HG03439 (cell line): Measurements from ENCODE around the gene FPGS.

Source experiments
- ATAC-seq: cut with Tn5 transposase; IDR thresholded peaks from one replicate; pipeline ENCODE4 v1.9.1; 2021; ENCODE audit warnings: mild to moderate bottlenecking, moderate library complexity; ENCODE audit not compliant: unreplicated experiment

FPGS gene

DNA sequence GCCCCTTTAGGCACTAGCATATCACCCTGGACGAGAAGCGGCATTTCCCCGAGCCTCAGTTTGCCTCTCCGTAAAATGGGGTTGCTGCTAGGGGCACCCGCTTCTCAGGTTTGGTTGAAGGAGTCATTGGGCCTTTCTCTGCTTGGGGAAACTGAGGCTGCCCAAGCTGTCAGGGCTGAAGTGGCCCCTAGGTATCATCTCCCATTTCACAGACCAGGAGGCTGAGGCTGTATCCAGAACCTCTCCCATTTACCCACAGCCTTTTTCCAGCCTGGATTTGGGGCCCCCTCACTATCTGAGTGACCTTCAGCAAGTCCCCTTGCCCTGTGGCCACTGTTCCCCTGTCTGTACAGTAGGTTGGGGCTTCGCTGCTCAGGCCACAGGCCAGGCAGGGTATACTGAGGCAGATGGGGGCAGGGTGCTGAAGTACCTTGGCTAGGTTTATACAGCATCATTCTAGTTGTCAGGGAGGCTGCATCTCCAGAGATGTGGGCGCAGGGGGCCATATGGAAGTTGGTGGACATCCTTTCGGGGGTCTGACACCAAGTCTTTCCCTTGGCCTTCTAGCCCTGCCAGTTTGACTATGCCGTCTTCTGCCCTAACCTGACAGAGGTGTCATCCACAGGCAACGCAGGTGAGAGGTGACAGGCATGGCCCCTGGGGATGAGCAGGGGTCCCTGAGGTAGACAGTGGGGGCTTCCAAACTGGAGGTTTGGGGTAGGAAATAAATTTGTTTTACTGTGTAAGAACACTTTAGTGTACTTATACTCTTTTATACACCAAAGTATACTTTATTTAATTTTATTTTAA, 7.9 kb downstream of the FPGS start:
- no peak for ATAC-seq

GRCh38 chr9:127812011-127812410, 9.3 kb downstream of the FPGS start:
- no peak for ATAC-seq

- ATAC-seq = no peak
These were observed 10.4 kb downstream of the FPGS start for GRCh38 chr9:127812936-127813675.

- ATAC-seq = no peak
These were observed 11.1 kb downstream of the FPGS start for GRCh38 chr9:127813686-127814226.

DNA sequence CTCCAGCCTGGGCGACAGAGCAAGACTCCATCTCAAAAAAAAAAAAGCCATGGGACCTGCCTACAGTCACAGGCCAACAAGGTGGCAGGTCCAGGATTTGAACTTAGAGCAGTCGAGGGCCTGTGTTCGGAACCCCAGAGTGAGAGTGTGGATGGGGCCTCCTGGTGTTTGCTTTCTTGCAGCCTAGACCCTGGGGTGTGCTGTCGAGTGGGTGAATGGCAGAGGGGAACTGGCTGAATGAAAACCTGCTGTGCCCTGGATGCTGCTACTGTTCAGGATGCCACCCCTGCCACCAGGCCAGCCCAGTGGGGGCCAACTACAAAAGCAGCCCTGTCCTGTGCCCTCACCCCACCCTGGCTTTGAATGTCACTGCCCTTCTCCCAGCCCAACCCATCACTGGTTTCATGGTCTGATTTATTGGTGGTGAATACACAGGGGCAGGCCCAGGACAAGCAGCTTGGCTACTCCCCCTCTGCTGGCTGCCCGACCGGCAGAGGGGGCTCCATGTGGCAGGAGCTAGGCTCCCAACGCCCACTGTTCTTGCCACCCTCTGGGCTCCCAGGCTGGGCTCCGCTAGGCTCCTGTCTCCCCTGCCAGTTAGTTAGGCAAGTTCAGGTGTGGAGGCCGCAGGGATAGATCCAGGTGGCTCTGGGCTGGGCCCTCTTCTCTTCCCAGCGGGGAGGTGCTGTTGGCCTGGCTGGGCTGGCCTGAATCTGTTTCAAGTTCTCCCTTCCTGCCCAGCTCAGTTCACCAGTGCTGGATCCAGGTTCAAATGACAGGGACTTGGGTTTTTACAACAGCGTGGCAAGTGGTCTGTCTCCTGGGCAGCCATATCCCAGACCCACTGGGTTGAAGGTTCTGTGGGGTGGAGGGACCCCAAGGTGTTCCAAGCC, 12.2 kb downstream of the FPGS start:
- ATAC-seq = no peak

- ATAC-seq = no peak
These were observed 13.1 kb downstream of the FPGS start for GRCh38 chr9:127815512-127816361.

DNA sequence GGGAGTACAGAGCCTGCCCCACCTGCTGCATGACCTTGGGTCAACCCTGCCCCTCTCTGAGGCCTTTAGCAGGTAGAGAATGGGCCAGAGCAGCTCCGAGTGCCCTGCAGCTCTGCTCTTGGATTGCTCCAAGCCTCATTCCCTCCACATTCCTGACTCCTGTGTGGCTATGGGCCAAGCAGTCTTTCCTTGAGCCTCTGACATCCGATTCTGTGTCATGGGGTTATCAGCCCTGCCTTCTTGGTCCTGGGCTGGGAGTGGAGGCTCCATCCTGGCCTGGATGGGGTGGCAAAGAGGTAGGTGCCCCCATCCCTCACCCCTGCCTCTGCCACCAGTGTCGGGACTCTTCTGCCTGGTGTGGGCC, 13.7 kb downstream of the FPGS start:
- ATAC-seq = no peak

DNA sequence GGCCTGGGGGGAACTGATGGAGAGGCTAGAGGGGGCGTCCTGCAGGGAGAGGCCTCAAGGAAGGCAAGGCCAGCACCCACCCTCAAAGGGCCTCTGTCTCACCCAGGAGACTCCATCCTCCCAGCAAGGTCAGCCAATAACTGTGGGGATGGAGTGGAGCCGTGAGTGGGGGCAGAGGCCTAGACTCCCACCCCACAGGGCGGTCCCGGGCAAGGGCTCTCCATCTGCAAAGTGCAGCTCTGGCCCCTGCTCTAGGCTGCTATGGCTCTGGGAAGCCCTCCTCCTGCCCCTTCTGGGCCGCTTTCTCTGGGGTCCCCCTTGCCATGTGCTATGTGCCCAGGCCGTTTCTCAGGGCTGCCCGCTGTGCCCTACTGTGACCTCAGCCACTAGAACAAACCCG, 14.0 kb downstream of the FPGS start:
- no peak for ATAC-seq

GRCh38 chr9:127817881-127818434, 15.3 kb downstream of the FPGS start:
- ATAC-seq = no peak

- no peak for ATAC-seq
These were observed 15.9 kb downstream of the FPGS start for GRCh38 chr9:127818574-127818973.

DNA sequence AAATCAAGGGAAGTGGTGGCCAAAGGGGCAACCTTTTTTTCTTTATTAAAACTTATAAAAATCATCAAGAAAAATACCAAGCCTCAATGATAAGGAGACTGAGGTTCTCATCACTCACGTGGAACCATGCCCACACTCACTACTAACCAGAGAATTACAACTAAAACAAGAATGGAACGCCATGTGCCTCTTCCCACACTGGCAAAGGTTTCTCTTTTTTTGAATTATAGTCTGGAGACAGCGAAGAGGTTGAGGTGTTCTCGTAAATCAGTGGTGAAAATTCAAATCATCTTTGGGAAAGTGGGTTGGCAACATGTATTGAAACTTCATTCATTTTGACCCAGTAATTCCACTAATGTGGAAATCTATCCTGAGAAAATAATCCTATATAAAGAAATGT, 19.4 kb downstream of the FPGS start:
- no peak for ATAC-seq

DNA sequence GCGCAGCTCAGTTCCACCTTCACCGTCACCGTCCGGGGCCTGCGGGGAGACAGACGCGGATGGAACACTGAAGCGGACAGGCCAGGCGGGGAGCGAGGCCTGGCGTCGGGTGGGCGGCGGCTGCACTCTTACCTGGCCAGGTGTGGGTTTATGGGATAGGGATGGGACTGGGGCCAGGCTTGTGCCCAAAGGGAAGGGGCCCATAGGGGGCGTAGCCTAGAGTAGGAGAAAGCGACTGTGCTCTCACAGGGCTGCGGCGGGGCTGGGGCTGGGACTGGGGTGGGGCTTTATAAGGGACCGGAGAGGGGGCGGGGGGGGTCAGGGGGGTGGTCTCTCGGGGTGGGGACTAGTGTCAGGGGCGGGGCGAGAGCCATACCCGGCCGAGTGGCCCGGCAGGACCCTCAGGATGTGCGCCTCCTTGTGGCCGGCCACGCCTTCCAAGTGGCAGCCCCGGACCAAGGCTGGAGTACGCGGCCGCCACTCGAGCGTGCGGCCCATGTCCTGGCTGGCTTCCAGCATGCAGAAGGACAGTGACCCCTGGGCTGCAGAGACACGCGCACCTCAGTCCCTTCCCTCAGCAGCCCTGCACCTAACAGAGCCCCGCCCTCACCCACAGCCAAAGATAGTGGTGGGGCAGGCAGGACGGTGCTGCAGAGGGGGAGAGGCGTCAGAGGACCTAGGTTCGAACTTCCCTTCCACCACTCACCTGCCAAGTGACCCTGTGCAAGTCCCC, 22.8 kb downstream of the FPGS start:
- ATAC-seq = no peak

DNA sequence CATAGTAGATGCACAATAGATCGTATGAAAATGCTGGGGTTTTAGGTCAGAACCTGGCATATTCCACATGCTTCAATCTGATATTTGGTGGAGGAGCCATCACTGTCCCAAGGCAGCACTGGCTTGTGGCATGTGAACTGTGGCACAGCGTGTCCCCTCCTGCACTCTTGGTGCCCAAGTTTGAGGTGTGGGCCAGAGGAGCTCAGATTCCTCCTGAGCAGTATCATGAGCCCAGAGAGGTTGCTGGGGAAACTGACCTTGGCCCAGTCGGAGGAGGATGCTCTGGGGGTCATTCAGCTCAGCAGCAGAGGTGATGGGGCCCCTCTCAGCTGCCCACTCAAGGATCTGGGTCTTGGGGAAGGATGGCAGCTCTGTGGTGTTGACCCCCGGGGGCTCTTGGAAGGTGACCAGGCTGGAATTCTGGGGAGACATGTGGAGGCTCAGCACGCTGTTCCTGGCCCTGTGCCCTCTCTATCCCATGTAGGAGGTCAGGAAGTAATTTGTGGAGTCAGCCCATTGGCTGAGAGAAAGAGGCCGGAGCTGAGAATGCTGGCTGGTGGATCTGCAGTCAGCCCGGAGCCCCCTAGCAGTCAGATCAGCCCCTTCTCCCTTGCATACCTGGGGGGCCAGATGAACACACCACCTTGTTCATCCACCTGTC, 23.7 kb downstream of the FPGS start:
- no peak for ATAC-seq

GRCh38 chr9:127828262-127829031, 25.8 kb downstream of the FPGS start:
- no peak for ATAC-seq

DNA sequence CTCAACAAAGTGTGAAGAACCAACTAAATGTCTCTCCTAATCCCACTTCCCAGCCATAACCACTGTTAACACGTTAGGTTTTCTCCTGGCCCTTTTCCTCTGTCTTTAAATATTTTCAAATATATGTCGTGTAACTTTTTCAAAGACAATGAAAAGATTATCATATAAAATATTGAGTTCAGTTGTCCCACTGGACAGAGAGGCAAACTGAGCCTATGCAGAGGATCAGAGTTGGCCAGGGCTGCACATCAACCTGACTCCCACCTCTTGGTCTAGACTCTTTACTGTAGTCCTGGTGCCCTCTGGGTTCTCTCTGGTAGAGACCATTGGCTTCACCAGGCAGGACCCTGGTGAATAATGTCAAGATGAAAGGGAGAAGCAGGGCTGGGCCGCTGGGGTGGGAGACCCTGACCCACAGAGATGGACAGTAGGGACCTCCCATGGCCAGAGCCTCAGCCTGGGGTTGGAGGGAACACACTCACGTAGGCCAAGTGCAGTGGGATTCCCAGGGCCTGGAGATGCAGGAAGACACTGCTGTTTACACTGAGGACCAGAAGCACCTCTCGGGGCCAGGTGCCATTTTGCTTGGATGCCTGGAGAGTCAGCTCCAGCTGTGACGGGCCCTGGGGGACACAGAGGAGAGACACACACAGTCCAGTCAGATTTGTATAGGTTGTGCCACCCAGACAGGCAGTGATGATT, 26.7 kb downstream of the FPGS start:
- ATAC-seq = no peak

- no peak for ATAC-seq
These were observed 29.6 kb downstream of the FPGS start for GRCh38 chr9:127832248-127832647.

DNA sequence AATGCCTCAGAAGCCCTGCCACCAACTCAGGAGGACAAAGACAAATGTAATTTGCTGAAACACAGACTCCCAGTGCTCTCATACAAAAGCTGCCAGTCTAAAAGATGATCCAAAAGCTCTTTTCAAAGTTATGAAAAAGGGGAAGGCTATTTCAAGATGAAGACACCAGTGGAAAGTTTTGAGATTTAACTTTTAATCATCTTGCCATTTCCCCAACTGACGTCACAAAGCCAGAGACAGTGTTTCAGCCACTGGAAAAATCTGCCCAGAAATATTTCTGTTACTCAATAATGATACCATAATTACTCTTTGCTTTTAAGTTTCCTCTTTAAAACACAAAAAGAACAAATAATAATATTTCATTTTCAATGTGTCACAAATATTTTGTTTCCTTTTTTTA, 30.9 kb downstream of the FPGS start:
- ATAC-seq = no peak
